ENCODE data around the gene IRF7.

- TF ChIP-seq POLR2AphosphoS5 (IDR thresholded peaks at IDR 0.05; ENCODE audit: borderline replicate concordance, low read depth, low read length): no peak
- no peak for TF ChIP-seq EZH2 (IDR thresholded peaks at IDR 0.05)
Measured at GRCh38 chr11:627308-627576, 11.5 kb upstream of the IRF7 start.
